GM20000 (cell line): ENCODE measurements around the gene RAB27B.

ENCODE experiments used
- DNase-seq: peaks from one replicate; pipeline ENCODE4 v3.0.0; 2012; ENCODE audit warnings: low spot score
- CTCF ChIP-seq: IDR thresholded peaks from 2 replicates; pipeline ENCODE4 v1.5.1; 2012; ENCODE audit warnings: mild to moderate bottlenecking, control low read depth; ENCODE audit errors: extremely low read depth, missing control alignments

The RAB27B gene

GRCh38 chr18:54899500-54899899 lies 71.2 kb downstream of the RAB27B start:
- no peak for DNase-seq
- no peak for TF ChIP-seq CTCF

- TF ChIP-seq CTCF: no peak
- no peak for DNase-seq
Measured at GRCh38 chr18:54900290-54900689, 72.0 kb downstream of the RAB27B start.

GRCh38 chr18:54904581-54904980 lies 76.3 kb downstream of the RAB27B start:
- no peak for TF ChIP-seq CTCF
- no peak for DNase-seq

GRCh38 chr18:54905629-54906028 lies 77.4 kb downstream of the RAB27B start:
- DNase-seq: no peak
- TF ChIP-seq CTCF: no peak

GRCh38 chr18:54906331-54907185 lies 78.3 kb downstream of the RAB27B start:
- DNase-seq: no peak
- TF ChIP-seq CTCF: no peak

- no peak for DNase-seq
- no peak for TF ChIP-seq CTCF
Measured at GRCh38 chr18:54909538-54909937, 81.3 kb downstream of the RAB27B start.

- DNase-seq: no peak
- TF ChIP-seq CTCF: no peak
Measured at GRCh38 chr18:54910161-54910919, 82.1 kb downstream of the RAB27B start.
